SJCRH30 (cell line): ENCODE data around the gene WBP2. TPM values are rescaled to one million over a fixed set of nuclear protein-coding genes. Genes with fewer than 3 reads are reported as not detected.
"Not testable (repeated sequence)": the region's sequence is repeated elsewhere in the genome, so short reads cannot be mapped to it uniquely, and the experiment has no call there.

Source experiments
- DNase-seq, 2 experiments: peaks; one replicate each; pipeline ENCODE4 v3.0.0-alpha.2; 2015 to 2020
- H3K27ac ChIP-seq: fragments of 250-450 bp; sonication (Bioruptor Pico); 2 replicates; pipeline ENCODE4 v1.5.1; 2020; ENCODE audit warnings: mild to moderate bottlenecking, moderate library complexity
- H3K27me3 ChIP-seq: fragments of 250-450 bp; sonication (Bioruptor Pico); 2 replicates; pipeline ENCODE4 v1.5.1; 2020; ENCODE audit warnings: mild to moderate bottlenecking, moderate library complexity
- H3K36me3 ChIP-seq: fragments of 250-450 bp; sonication (Bioruptor Pico); 2 replicates; pipeline ENCODE4 v1.5.1; 2020; ENCODE audit warnings: mild to moderate bottlenecking, moderate library complexity
- H3K4me1 ChIP-seq: fragments of 250-450 bp; sonication (Bioruptor Pico); 2 replicates; pipeline ENCODE4 v1.5.1; 2020; ENCODE audit warnings: mild to moderate bottlenecking, moderate library complexity
- H3K4me3 ChIP-seq: fragments of 250-450 bp; sonication (Bioruptor Pico); 2 replicates; pipeline ENCODE4 v1.5.1; 2020; ENCODE audit warnings: mild to moderate bottlenecking, moderate library complexity
- H3K9me3 ChIP-seq: fragments of 250-450 bp; sonication (Bioruptor Pico); replicated peaks from 2 replicates; pipeline ENCODE4 v1.5.1; 2020; ENCODE audit warnings: mild to moderate bottlenecking, moderate library complexity
- total RNA-seq: library from RNA; depleted of rRNA; stranded (reverse); fragments of >200 nt; shearing (Covaris generic); gene quantifications from 2 replicates; pipeline ENCODE4 v1.2.3, GENCODE V29; 2014

The WBP2 gene
- total RNA-seq, 1 experiment from 2014 or later = 36.3 TPM

GRCh38 chr17:75864887-75865286 is 9.8 kb upstream of the WBP2 start:
- not testable (repeated sequence) for H3K27me3 ChIP-seq, DNase-seq, H3K27ac ChIP-seq

GRCh38 chr17:75864448-75864871 is 9.3 kb upstream of the WBP2 start:
- Histone ChIP-seq H3K9me3 (no peaks in the 10 kb centered on the region), H3K27me3 (no peaks in the 10 kb centered on the region), H3K4me3 (no peak overlapping the region), H3K36me3 (no peaks in the 10 kb centered on the region), H3K4me1 (peaks cover 37% of the 10 kb centered on the region), H3K27ac (no peak overlapping the region; the same call in 1 of the 2 replicates)
- DNase-seq = peak; percentile 94 to 98

More at GRCh38 chr17:75864887-75865286, 9.8 kb upstream of the WBP2 start:
- peaks cover 41% of the 10 kb centered on the region for H3K4me1 ChIP-seq
- H3K36me3 ChIP-seq, H3K4me3 ChIP-seq, H3K9me3 ChIP-seq: not testable (repeated sequence)

GRCh38 chr17:75861927-75862317 is 6.8 kb upstream of the WBP2 start:
- Histone ChIP-seq H3K36me3 (no peaks in the 10 kb centered on the region), H3K9me3 (no peaks in the 10 kb centered on the region), H3K27ac (no peak overlapping the region), H3K4me1 (peaks cover 28% of the 10 kb centered on the region), H3K4me3 (no peak overlapping the region), H3K27me3 (no peaks in the 10 kb centered on the region)
- DNase-seq = peak in 1 of 2 experiments; percentile 52

GRCh38 chr17:75859358-75859757 is 4.2 kb upstream of the WBP2 start:
- not testable (repeated sequence) for H3K4me3 ChIP-seq, H3K36me3 ChIP-seq, H3K27ac ChIP-seq, H3K27me3 ChIP-seq, H3K9me3 ChIP-seq, DNase-seq
- H3K4me1 ChIP-seq = peaks cover 28% of the 10 kb centered on the region

GRCh38 chr17:75856062-75856756 is 1.1 kb upstream of the WBP2 start:
- Histone ChIP-seq H3K4me1 (peaks cover 11% of the 10 kb centered on the region), H3K27ac (peak overlapping the region; percentile 92), H3K4me3 (peak overlapping the region; percentile 69), H3K36me3 (peaks cover 2% of the 10 kb centered on the region; the same call in 1 of the 2 replicates), H3K27me3 (no peaks in the 10 kb centered on the region), H3K9me3 (no peaks in the 10 kb centered on the region)
- peak in 1 of 2 experiments; percentile 85 for DNase-seq

GRCh38 chr17:75854881-75855309 is 240 bp downstream of the WBP2 start:
- Histone ChIP-seq H3K27ac (no peak overlapping the region; the same call in 1 of the 2 replicates), H3K4me3 (peak overlapping the region; percentile 69), H3K36me3 (peaks cover 5% of the 10 kb centered on the region; the same call in 1 of the 2 replicates), H3K27me3 (no peaks in the 10 kb centered on the region), H3K9me3 (no peaks in the 10 kb centered on the region), H3K4me1 (peaks cover 11% of the 10 kb centered on the region)
- no peak for DNase-seq

GRCh38 chr17:75854101-75854748 is 910 bp downstream of the WBP2 start:
- peak overlapping the region; percentile 69 for H3K4me3 ChIP-seq
- H3K27ac ChIP-seq = no peak overlapping the region; the same call in 1 of the 2 replicates
- H3K36me3 ChIP-seq = peaks cover 11% of the 10 kb centered on the region
- no peak for DNase-seq
- H3K27me3 ChIP-seq = no peaks in the 10 kb centered on the region
- H3K4me1 ChIP-seq = peaks cover 11% of the 10 kb centered on the region
- no peaks in the 10 kb centered on the region for H3K9me3 ChIP-seq

- Histone ChIP-seq H3K4me3 (no peak overlapping the region), H3K27ac (no peak overlapping the region), H3K36me3 (peaks cover 15% of the 10 kb centered on the region), H3K9me3 (no peaks in the 10 kb centered on the region), H3K27me3 (no peaks in the 10 kb centered on the region), H3K4me1 (peaks cover 11% of the 10 kb centered on the region)
- DNase-seq = no peak
Observed at GRCh38 chr17:75853433-75853832, 1.7 kb downstream of the WBP2 start.

GRCh38 chr17:75851693-75851991 is 3.5 kb downstream of the WBP2 start:
- H3K27me3 ChIP-seq, H3K9me3 ChIP-seq, DNase-seq, H3K4me3 ChIP-seq, H3K27ac ChIP-seq: not testable (repeated sequence)
- H3K4me1 ChIP-seq = peaks cover 11% of the 10 kb centered on the region
- H3K36me3 ChIP-seq = peaks cover 25% of the 10 kb centered on the region

- no peak overlapping the region for H3K4me3 ChIP-seq
- H3K27ac ChIP-seq = no peak overlapping the region
- DNase-seq = no peak
Observed at GRCh38 chr17:75850928-75851692, 4.0 kb downstream of the WBP2 start.

GRCh38 chr17:75849724-75850123 is 5.4 kb downstream of the WBP2 start:
- Histone ChIP-seq H3K4me3 (no peak overlapping the region), H3K36me3 (peaks cover 25% of the 10 kb centered on the region)

More at GRCh38 chr17:75850928-75851692, 4.0 kb downstream of the WBP2 start:
- H3K27me3 ChIP-seq = no peaks in the 10 kb centered on the region
- no peaks in the 10 kb centered on the region for H3K9me3 ChIP-seq
- peaks cover 7% of the 10 kb centered on the region for H3K4me1 ChIP-seq
- peaks cover 25% of the 10 kb centered on the region for H3K36me3 ChIP-seq

GRCh38 chr17:75849279-75849646 is 5.9 kb downstream of the WBP2 start:
- no peak for DNase-seq
- Histone ChIP-seq H3K27me3 (no peaks in the 10 kb centered on the region), H3K4me3 (no peak overlapping the region), H3K36me3 (peaks cover 25% of the 10 kb centered on the region), H3K9me3 (no peaks in the 10 kb centered on the region), H3K4me1 (peaks cover 19% of the 10 kb centered on the region; the same call in 1 of the 2 replicates), H3K27ac (no peak overlapping the region)

More at GRCh38 chr17:75849724-75850123, 5.4 kb downstream of the WBP2 start:
- no peak overlapping the region for H3K27ac ChIP-seq
- H3K9me3 ChIP-seq = no peaks in the 10 kb centered on the region
- no peaks in the 10 kb centered on the region for H3K27me3 ChIP-seq
- H3K4me1 ChIP-seq = peaks cover 21% of the 10 kb centered on the region
- DNase-seq = no peak

GRCh38 chr17:75848523-75849278 is 6.4 kb downstream of the WBP2 start:
- no peaks in the 10 kb centered on the region for H3K27me3 ChIP-seq
- DNase-seq = peak; percentile 62 to 63
- peaks cover 25% of the 10 kb centered on the region for H3K36me3 ChIP-seq
- no peak overlapping the region for H3K27ac ChIP-seq
- no peak overlapping the region for H3K4me3 ChIP-seq
- H3K4me1 ChIP-seq = peaks cover 17% of the 10 kb centered on the region; the same call in 1 of the 2 replicates
- no peaks in the 10 kb centered on the region for H3K9me3 ChIP-seq
